Sigmoid colon (tissue), 4 donors: ENCODE results near the gene GATD1.

ENCODE experiments used
- CTCF ChIP-seq, 4 experiments: fragments of 450-650 bp in 3 of 4; fragments of 200-600 bp in 1 of 4; IDR thresholded peaks; one replicate each; pipeline ENCODE4 v1.5.1; 2016 to 2019; ENCODE audit warnings: antibody characterized with exemption in 4 of 4, mild to moderate bottlenecking in 3 of 4, moderate library complexity in 2 of 4
- POLR2A ChIP-seq, 2 donors: fragments of 450-650 bp; IDR thresholded peaks; one replicate each; pipeline ENCODE4 v1.6.1; 2016; ENCODE audit warnings: antibody characterized with exemption in 2 of 2, mild to moderate bottlenecking in 2 of 2, moderate library complexity in 2 of 2
- POLR2AphosphoS5 ChIP-seq, 4 donors: sonication (generic); formaldehyde crosslinking; IDR thresholded peaks; one replicate each; pipeline ENCODE4 v1.6.1; 2017; ENCODE audit warnings: antibody characterized with exemption in 4 of 4

DNA sequence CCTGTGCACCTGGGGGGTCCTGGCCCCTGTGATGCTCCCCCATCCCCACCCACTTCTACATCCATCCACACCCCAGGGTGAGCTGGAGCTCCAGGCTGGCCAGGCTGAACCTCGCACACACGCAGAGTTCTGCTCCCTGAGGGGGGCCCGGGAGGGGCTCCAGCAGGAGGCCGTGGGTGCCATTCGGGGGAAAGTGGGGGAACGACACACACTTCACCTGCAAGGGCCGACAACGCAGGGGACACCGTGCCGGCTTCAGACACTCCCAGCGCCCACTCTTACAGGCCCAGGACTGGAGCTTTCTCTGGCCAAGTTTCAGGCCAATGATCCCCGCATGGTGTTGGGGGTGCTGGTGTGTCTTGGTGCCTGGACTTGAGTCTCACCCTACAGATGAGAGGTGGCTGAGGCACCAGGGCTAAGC is 50.0 kb downstream of the GATD1 start:
- TF ChIP-seq CTCF (IDR thresholded peaks at IDR 0.05) (no peak), POLR2A (IDR thresholded peaks at IDR 0.05) (no peak), POLR2AphosphoS5 (IDR thresholded peaks at IDR 0.05) (no peak)
